Measurements from ENCODE around the gene RPS6KB2.

The RPS6KB2 gene

DNA sequence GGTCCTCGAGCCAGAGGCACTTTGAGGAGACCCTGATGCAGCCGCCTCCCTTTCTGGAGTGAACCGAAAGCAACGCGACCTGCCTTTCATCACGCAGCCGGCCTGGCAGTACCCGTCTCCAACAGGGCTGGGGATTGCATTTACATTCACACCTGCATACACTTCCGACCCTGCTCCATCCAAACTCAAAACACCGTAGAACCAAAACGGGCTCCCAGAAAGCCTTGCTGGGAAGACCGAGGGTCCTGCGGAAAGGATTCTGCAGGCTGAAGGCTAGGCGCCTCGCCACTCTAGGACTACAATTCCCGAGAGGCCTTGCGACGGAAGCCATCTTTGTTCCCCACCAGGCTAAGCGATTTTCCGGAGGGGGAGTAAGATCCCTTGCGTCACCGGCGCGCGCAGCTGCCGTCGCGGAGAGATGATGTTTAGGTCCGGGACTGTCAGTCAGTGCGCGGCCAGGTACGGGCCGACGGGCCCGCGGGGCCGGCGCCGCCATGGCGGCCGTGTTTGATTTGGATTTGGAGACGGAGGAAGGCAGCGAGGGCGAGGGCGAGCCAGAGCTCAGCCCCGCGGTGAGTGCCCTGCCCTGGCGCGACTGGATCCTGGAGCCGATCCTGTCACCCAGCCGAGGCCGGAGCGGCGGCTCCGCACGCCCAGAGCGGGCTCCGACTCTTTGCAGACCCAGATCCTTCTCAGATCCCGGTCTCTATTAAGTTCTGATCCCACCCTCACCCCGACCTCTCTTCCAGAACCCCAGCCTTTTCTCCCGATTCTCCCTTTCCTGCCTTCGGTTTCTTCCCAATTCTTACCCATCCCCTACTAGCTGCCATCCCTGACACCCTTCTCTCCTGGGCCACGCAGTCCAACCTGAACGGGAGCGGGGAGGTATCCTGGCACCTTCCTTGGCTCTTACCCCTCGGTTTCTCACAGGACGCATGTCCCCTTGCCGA lies at the start of gene RPS6KB2:
Gene RPS6KB2 (plus strand): TSS at position 443 of the 950 bp plus-strand sequence. CDS start 52 bp downstream, at position 495.
- peak; percentile 98 for DNase-seq (ENCODE audit: low read depth in 2 of 2)

- no peak for DNase-seq (ENCODE audit: low read depth in 2 of 2)
Measured at GRCh38 chr11:67378544-67378943, 49.8 kb upstream of the RPS6KB2 start.

- no peak for DNase-seq (ENCODE audit: low read depth in 2 of 2)
Measured at GRCh38 chr11:67379061-67380058, 48.9 kb upstream of the RPS6KB2 start.

- DNase-seq (ENCODE audit: low read depth in 2 of 2) = no peak
Measured at GRCh38 chr11:67381244-67381972, 46.9 kb upstream of the RPS6KB2 start.

DNA sequence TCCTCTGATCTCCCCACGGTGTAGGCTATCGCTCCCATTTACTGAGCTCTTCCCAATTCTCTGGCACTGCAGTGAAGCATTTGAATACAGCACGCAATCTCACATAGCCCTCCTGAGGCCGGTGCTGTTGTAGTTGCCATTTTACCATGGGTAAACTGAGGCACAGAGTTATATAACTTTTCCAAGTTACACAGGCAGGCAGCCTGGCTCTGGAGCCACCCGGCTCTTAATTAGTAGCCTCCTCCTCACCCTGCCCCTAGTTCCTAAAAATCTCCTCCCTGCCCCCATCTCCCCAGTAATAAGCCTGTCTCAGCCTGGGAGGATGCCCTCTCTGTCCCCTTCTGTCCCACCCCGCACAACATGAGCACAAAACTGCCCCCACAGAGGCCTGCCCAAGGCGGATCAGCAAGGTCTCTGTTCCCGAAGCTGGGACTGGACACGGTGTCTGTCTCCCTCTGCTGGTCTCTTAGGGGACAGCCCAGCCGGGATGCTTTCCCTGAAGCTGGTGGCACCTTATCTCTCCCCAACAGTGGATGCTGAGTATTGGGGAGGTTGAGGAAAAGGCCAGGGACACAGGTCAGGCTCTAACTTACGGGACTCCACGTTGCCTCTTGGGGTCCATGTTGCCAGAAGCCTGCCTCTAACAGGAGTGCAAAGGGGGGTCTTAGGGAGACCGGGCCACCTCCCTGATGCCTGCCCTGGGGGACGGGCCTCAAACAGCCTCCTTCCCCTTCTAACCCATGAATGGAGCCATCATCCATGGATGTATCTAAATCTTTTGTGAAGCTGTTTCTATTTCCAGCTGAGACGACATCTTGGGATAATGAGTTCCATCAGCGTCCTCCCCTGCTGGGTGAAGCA lies 45.8 kb upstream of the RPS6KB2 start:
- DNase-seq (ENCODE audit: low read depth in 2 of 2) = peak; percentile 59 to 72

DNA sequence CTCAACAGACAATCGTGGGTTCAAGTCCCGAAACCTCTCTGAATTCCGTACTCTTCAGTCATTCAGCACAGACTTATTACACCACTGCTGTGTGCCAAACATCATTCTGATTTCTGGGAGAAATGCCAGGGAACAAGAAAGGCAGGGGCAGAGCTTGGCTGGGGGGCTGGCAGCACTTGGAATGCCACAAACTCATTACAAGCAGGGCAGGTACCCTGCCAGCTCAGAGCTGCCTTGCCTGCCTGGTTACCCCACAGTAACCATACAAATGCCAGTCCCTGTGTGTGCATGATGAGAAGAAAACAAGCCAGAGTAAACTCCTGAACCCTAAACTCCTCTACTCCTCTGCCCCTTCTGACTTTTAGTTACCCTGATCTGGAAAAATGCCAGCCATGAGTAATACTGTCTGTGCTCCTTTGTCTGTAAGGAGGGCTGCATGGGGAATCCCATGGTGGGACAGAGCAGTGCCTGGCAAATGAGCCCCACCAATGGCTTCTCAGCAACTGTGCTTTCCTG lies 43.4 kb upstream of the RPS6KB2 start:
- DNase-seq (ENCODE audit: low read depth in 2 of 2) = no peak

DNA sequence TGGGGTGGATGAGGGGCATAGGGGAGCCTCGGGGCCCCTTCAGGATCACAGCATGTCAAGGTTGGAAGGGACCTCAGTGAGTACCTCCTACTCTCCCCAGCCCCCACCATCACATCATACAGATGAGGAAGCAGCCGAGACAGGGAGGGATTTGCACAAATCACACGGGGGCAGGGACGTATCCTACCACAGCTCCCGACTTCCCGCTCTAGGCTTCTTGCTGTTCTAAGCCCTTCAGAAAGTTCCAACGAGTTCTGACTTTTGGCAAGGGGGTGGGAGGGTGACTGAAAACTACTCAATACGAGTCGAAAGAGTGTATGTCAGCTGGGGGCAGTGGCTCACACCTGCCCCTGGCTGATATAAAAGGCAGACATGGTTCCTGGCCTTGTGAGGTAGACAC lies 41.2 kb upstream of the RPS6KB2 start:
- DNase-seq (ENCODE audit: low read depth in 2 of 2) = no peak

DNA sequence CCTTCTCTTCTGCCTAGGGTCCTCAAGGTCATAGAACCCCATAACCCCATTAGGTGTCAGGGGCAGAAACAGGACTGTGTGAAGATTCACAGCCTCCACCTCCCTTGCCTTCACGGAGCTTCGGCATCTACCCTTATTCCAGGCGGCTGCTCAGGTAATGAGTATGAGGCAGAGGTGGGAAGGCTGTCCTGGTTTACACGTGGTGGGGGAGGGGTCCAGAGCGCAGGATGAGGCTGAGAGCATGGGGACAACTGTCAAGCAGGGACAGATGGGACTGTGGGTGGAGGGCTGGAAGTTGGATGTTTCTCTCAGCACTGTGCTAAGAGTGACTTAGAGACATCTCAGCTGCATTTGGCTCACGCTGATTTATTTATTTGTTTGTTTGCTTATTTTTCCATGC lies 40.8 kb upstream of the RPS6KB2 start:
- no peak for DNase-seq (ENCODE audit: low read depth in 2 of 2)

DNA sequence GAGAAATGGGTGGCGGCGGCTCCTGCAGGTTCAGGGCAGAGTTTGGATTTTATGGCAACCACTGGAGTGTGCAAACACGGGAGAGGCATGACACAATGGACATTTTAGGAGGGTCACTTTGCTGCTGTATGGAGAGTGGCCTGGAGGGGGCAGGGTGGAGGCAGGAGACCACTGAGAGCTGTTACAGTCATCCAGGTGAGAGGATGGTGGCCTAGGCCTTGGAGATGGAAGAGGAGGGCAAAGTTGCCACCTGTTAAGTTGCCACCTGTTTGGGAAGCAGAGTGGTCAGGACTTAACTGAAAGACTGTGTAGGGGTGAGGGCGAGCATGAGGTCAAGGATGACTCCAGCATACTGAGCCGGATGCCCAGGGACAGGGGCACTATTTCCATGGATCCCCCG lies 38.8 kb upstream of the RPS6KB2 start:
- DNase-seq (ENCODE audit: low read depth in 2 of 2) = no peak

DNA sequence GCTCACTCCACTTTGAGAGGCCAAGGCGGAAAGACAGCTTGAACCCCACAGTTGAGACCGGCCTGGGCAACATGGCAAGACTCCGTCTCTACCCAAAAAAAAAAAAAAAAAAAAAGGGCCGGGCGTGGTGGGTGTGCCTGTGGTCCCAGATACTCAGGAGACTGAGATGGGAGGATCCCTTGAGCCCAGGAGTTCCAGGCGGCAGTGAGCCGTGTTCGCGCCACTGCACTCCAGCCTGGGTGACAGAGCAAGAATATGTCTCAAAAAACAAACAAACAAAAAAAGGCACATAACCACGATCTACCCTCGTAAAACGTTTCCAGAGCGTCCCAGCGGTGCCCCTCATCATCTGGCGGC lies 37.4 kb upstream of the RPS6KB2 start:
- DNase-seq (ENCODE audit: low read depth in 2 of 2) = no peak

GRCh38 chr11:67391304-67392182 lies 36.8 kb upstream of the RPS6KB2 start, which contains the start of gene RAD9A:
Gene RAD9A (plus strand): TSS chr11:67391986. CDS start chr11:67392045, 59 bp downstream.
- DNase-seq (ENCODE audit: low read depth in 2 of 2) = peak; percentile 86 to 88

- no peak for DNase-seq (ENCODE audit: low read depth in 2 of 2)
Measured at GRCh38 chr11:67392183-67392715, 36.0 kb upstream of the RPS6KB2 start.

DNA sequence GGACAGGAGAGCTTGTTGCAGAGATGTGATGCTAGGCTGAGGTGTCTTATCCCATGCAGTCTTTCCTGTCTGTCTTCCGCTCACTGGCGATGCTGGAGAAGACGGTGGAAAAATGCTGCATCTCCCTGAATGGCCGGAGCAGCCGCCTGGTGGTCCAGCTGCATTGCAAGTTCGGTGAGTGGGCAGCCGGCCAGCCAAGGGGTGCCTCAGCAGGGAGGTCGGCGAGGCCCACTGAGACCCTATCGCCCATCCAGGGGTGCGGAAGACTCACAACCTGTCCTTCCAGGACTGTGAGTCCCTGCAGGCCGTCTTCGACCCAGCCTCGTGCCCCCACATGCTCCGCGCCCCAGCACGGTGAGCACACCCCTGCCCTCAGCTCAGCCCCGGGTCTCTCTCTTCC lies 34.9 kb upstream of the RPS6KB2 start:
- no peak for DNase-seq (ENCODE audit: low read depth in 2 of 2)

DNA sequence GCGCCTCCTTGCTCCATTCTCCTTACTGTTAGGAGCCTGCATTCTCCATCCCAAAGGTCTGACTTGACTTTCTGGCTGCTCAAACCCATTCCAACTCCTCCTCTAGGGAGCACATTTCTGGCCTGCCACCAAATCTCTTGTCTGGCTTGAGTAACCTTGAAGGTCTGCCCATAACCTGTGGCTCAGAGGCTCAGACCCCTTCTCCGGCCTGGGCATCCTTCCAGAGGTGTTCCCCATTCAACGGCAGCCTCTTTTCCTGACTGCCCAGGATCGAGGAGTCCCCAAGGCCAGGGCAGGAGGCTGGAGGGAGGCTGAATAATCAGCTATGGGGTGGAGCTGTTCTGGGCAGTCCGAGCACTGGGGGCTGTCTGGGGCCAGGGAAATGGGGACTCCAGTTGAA lies 34.3 kb upstream of the RPS6KB2 start:
- DNase-seq (ENCODE audit: low read depth in 2 of 2) = no peak

DNA sequence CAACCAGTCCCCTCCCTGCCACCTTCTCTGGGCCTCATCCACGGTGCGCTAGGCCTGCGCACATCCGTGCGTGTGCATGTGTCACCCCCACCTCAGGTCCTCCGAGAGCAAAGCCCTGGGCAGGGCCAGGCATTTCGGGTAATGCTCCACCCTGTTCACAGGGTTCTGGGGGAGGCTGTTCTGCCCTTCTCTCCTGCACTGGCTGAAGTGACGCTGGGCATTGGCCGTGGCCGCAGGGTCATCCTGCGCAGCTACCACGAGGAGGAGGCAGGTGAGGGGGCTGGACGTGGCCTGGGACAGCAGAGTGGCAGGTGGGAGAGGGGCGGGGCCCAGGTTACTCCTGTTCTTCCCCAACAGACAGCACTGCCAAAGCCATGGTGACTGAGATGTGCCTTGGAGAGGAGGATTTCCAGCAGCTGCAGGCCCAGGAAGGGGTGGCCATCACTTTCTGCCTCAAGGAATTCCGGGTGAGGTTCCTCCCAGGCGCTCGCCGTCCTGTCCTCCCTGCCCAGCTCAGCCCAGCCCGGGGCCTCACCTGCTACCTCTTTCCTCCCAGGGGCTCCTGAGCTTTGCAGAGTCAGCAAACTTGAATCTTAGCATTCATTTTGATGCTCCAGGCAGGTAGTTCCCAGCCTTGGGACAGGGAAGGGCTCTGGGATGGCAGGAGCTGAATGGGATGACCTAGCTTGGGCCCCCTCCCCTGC lies 32.6 kb upstream of the RPS6KB2 start:
- no peak for DNase-seq (ENCODE audit: low read depth in 2 of 2)

DNA sequence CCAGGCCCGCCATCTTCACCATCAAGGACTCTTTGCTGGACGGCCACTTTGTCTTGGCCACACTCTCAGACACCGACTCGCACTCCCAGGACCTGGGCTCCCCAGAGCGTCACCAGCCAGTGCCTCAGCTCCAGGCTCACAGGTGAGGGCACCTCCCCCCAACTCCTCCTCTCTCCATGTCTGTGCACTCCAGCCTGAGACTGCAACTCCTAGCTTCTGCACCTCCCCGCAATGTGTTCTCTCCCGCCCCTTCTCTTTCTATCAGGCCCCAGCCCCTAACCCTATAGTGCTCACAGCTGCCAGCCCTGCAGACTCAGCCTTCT lies 32.1 kb upstream of the RPS6KB2 start:
- DNase-seq (ENCODE audit: low read depth in 2 of 2) = no peak

DNA sequence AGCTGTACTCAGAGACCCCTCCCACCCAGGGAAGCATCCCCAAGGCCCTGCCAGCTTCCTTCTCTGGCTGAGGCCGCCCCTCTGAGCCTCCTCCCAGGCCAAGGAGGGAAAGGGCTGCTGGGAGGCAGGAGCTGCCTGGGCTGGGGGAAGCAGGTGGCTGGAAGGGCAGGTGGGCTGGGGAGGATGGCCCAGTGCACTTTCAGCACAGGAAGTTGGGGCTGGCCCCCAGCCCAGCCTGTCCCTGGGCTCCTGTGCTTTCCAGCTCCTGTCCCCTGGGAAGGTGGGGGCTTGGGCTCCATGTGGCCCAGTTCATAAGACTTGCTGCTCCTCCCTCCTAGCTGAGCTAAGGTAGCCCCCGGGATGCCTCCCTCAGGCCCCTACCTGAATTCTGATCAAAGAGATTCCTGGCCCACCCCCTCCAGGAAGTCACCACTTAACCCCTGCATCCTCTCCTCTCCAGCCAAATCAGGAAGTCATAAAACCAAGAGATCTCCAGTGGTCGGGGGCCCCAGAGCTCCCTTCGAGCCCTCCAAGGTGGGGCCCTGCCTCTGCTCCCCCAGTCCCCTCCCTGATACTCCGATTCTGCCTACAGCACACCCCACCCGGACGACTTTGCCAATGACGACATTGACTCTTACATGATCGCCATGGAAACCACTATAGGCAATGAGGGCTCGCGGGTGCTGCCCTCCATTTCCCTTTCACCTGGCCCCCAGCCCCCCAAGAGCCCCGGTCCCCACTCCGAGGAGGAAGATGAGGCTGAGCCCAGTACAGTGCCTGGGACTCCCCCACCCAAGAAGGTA lies 31.5 kb upstream of the RPS6KB2 start:
- no peak for DNase-seq (ENCODE audit: low read depth in 2 of 2)

DNA sequence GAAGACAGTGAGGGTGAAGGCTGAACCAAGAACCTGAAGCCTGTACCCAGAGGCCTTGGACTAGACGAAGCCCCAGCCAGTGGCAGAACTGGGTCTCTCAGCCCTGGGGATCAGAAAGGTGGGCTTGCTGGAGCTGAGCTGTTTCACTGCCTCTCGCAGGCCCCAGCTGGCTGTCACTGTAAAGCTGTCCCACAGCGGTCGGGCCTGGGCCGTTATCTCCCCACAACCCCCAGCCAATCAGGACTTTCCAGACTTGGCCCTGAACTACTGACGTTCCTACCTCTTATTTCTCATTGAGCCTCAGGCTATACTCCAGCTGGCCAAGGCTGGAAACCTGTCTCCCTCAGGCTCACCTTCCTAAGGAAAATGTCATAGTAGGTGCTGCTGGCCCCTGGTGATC lies 30.8 kb upstream of the RPS6KB2 start:
- DNase-seq (ENCODE audit: low read depth in 2 of 2) = no peak

Data from stimulated activated CD8-positive, alpha-beta memory T cell treated with anti-CD3 and anti-CD28 coated beads, Interleukin-15, amount 100 ng/mL, for 4 hours (primary cell).